Effector memory CD4-positive, alpha-beta T cell (primary cell): ENCODE measurements around the gene TTC9B.

Experiments
- DNase-seq, 3 donors: peaks; one replicate each; pipeline ENCODE4 v3.0.0-alpha.2; 2020
- H3K27ac ChIP-seq: 2 replicates; pipeline ENCODE4 v1.7.0; 2013; ENCODE audit warnings: mild to moderate bottlenecking, low read length, moderate library complexity; ENCODE audit not compliant: insufficient read depth, poor library complexity, severe bottlenecking
- H3K27me3 ChIP-seq: replicated peaks from 2 replicates; pipeline ENCODE4 v1.7.0; 2013; ENCODE audit warnings: mild to moderate bottlenecking, low read length; ENCODE audit not compliant: insufficient read depth, control insufficient read depth, poor library complexity, severe bottlenecking
- H3K36me3 ChIP-seq: 2 replicates; pipeline ENCODE4 v1.7.0; 2013; ENCODE audit warnings: mild to moderate bottlenecking, low read length, moderate library complexity; ENCODE audit not compliant: control insufficient read depth, insufficient read depth
- H3K4me1 ChIP-seq: 2 replicates; pipeline ENCODE4 v1.7.0; 2013; ENCODE audit warnings: low read length, mild to moderate bottlenecking; ENCODE audit not compliant: control insufficient read depth, insufficient read depth, poor library complexity, severe bottlenecking
- H3K4me3 ChIP-seq: 2 replicates; pipeline ENCODE4 v1.7.0; 2013; ENCODE audit warnings: low read length, low read depth, mild to moderate bottlenecking; ENCODE audit not compliant: insufficient read depth, poor library complexity, severe bottlenecking
- H3K9me3 ChIP-seq: 2 replicates; pipeline ENCODE4 v1.7.0; 2013; ENCODE audit warnings: mild to moderate bottlenecking, low read length, moderate library complexity; ENCODE audit not compliant: control insufficient read depth

The TTC9B gene

GRCh38 chr19:40241125-40241808 lies 23.1 kb upstream of the TTC9B start:
- H3K27me3 ChIP-seq: no peaks in the 10 kb centered on the region
- H3K27ac ChIP-seq: no peak overlapping the region
- H3K4me1 ChIP-seq: no peaks in the 10 kb centered on the region
- H3K9me3 ChIP-seq: no peaks in the 10 kb centered on the region
- peaks cover 58% of the 10 kb centered on the region for H3K36me3 ChIP-seq
- no peak overlapping the region for H3K4me3 ChIP-seq
- no peak for DNase-seq

GRCh38 chr19:40240332-40240731 lies 22.1 kb upstream of the TTC9B start:
- H3K4me1 ChIP-seq: no peaks in the 10 kb centered on the region
- no peaks in the 10 kb centered on the region for H3K9me3 ChIP-seq
- DNase-seq: no peak
- no peak overlapping the region for H3K4me3 ChIP-seq
- no peak overlapping the region for H3K27ac ChIP-seq
- H3K36me3 ChIP-seq: peaks cover 67% of the 10 kb centered on the region
- H3K27me3 ChIP-seq: no peaks in the 10 kb centered on the region

- Histone ChIP-seq H3K36me3 (peaks cover 74% of the 10 kb centered on the region), H3K9me3 (no peaks in the 10 kb centered on the region), H3K27ac (no peak overlapping the region), H3K4me1 (no peaks in the 10 kb centered on the region), H3K27me3 (no peaks in the 10 kb centered on the region), H3K4me3 (no peak overlapping the region)
- DNase-seq: no peak
Observed at GRCh38 chr19:40239415-40240226, 21.4 kb upstream of the TTC9B start.

GRCh38 chr19:40238775-40239174 lies 20.6 kb upstream of the TTC9B start:
- Histone ChIP-seq H3K27ac (no peak overlapping the region), H3K4me3 (no peak overlapping the region), H3K27me3 (no peaks in the 10 kb centered on the region), H3K36me3 (peaks cover 79% of the 10 kb centered on the region), H3K4me1 (no peaks in the 10 kb centered on the region), H3K9me3 (no peaks in the 10 kb centered on the region)
- no peak for DNase-seq

- H3K4me3 ChIP-seq: no peak overlapping the region
- H3K27ac ChIP-seq: no peak overlapping the region
- no peak for DNase-seq
- H3K4me1 ChIP-seq: no peaks in the 10 kb centered on the region
- H3K27me3 ChIP-seq: no peaks in the 10 kb centered on the region
- no peaks in the 10 kb centered on the region for H3K9me3 ChIP-seq
- peaks cover 89% of the 10 kb centered on the region for H3K36me3 ChIP-seq
Observed at GRCh38 chr19:40237791-40238190, 19.6 kb upstream of the TTC9B start.

GRCh38 chr19:40236366-40236765 lies 18.2 kb upstream of the TTC9B start:
- peaks cover 76% of the 10 kb centered on the region for H3K36me3 ChIP-seq

GRCh38 chr19:40236026-40236355 lies 17.8 kb upstream of the TTC9B start:
- H3K4me1 ChIP-seq: no peaks in the 10 kb centered on the region
- no peaks in the 10 kb centered on the region for H3K9me3 ChIP-seq
- no peak overlapping the region for H3K27ac ChIP-seq
- H3K4me3 ChIP-seq: no peak overlapping the region
- peaks cover 75% of the 10 kb centered on the region for H3K36me3 ChIP-seq
- H3K27me3 ChIP-seq: no peaks in the 10 kb centered on the region
- no peak for DNase-seq

More at GRCh38 chr19:40236366-40236765, 18.2 kb upstream of the TTC9B start:
- no peaks in the 10 kb centered on the region for H3K9me3 ChIP-seq
- H3K4me3 ChIP-seq: no peak overlapping the region
- no peak for DNase-seq
- H3K27ac ChIP-seq: no peak overlapping the region
- no peaks in the 10 kb centered on the region for H3K4me1 ChIP-seq
- no peaks in the 10 kb centered on the region for H3K27me3 ChIP-seq

- Histone ChIP-seq H3K27ac (no peak overlapping the region), H3K36me3 (peaks cover 72% of the 10 kb centered on the region), H3K9me3 (no peaks in the 10 kb centered on the region), H3K4me1 (no peaks in the 10 kb centered on the region), H3K27me3 (no peaks in the 10 kb centered on the region), H3K4me3 (no peak overlapping the region)
- DNase-seq: no peak
Observed at GRCh38 chr19:40235238-40236025, 17.2 kb upstream of the TTC9B start.

GRCh38 chr19:40234429-40235237 lies 16.4 kb upstream of the TTC9B start:
- Histone ChIP-seq H3K36me3 (peaks cover 64% of the 10 kb centered on the region), H3K27me3 (no peaks in the 10 kb centered on the region)

More at GRCh38 chr19:40234429-40235237, 16.4 kb upstream of the TTC9B start:
- Histone ChIP-seq H3K27ac (no peak overlapping the region), H3K4me1 (no peaks in the 10 kb centered on the region), H3K4me3 (no peak overlapping the region), H3K9me3 (no peaks in the 10 kb centered on the region)
- no peak for DNase-seq
